Measurements from ENCODE around the gene UNC5A.

UNC5A gene

GRCh38 chr5:176863041-176863764 is 52.8 kb downstream of the UNC5A start:
- H3K4me3 ChIP-seq (ENCODE audit: low read length) = no peak overlapping the region
- no peak for TF ChIP-seq CTCF (conservative IDR thresholded peaks at IDR 0.05; ENCODE audit: low read depth, low read length)
- no peak for DNase-seq (ENCODE audit: low read depth)

- no peak overlapping the region for H3K4me3 ChIP-seq (ENCODE audit: low read length)
- DNase-seq (ENCODE audit: low read depth) = no peak
- no peak for TF ChIP-seq CTCF (conservative IDR thresholded peaks at IDR 0.05; ENCODE audit: low read depth, low read length)
Measured at GRCh38 chr5:176863765-176864098, 53.4 kb downstream of the UNC5A start.

GRCh38 chr5:176864755-176865154 is 54.4 kb downstream of the UNC5A start:
- no peak for DNase-seq (ENCODE audit: low read depth)
- no peak overlapping the region for H3K4me3 ChIP-seq (ENCODE audit: low read length)
- TF ChIP-seq CTCF (conservative IDR thresholded peaks at IDR 0.05; ENCODE audit: low read depth, low read length) = no peak

- no peak for DNase-seq (ENCODE audit: low read depth)
- no peak for TF ChIP-seq CTCF (conservative IDR thresholded peaks at IDR 0.05; ENCODE audit: low read depth, low read length)
- no peak overlapping the region for H3K4me3 ChIP-seq (ENCODE audit: low read length)
Measured at GRCh38 chr5:176865964-176866363, 55.6 kb downstream of the UNC5A start.

GRCh38 chr5:176866707-176867310 is 56.5 kb downstream of the UNC5A start:
- TF ChIP-seq CTCF (conservative IDR thresholded peaks at IDR 0.05; ENCODE audit: low read depth, low read length) = no peak
- no peak for DNase-seq (ENCODE audit: low read depth)

GRCh38 chr5:176868126-176868525 is 57.8 kb downstream of the UNC5A start:
- no peak for DNase-seq (ENCODE audit: low read depth)
- TF ChIP-seq CTCF (conservative IDR thresholded peaks at IDR 0.05; ENCODE audit: low read depth, low read length) = no peak
- no peak overlapping the region for H3K4me3 ChIP-seq (ENCODE audit: low read length)

More at GRCh38 chr5:176866707-176867310, 56.5 kb downstream of the UNC5A start:
- H3K4me3 ChIP-seq (ENCODE audit: low read length) = no peak overlapping the region

GRCh38 chr5:176868731-176869130 is 58.4 kb downstream of the UNC5A start:
- no peak for DNase-seq (ENCODE audit: low read depth)
- no peak overlapping the region for H3K4me3 ChIP-seq (ENCODE audit: low read length)
- TF ChIP-seq CTCF (conservative IDR thresholded peaks at IDR 0.05; ENCODE audit: low read depth, low read length) = no peak
